ENCODE measurements around the gene LAMB4. TPM values are rescaled to one million over a fixed set of nuclear protein-coding genes. Genes with fewer than 3 reads are reported as not detected.

The LAMB4 gene
- total RNA-seq, 4 donors from 2014 or later = 2.0 to 28.2 (median 8.8) TPM

GRCh38 chr7:108137040-108137439 lies 6.9 kb upstream of the LAMB4 start:
- DNase-seq = no peak
- Histone ChIP-seq H3K4me1 (peaks cover 0 to 48% (median 8%) of the 10 kb centered on the region in 3 donors), H3K9me3 (no peaks in the 10 kb centered on the region), H3K27me3 (no peaks in the 10 kb centered on the region), H3K4me3 (no peak overlapping the region), H3K36me3 (no peaks in the 10 kb centered on the region), H3K27ac (no peak overlapping the region)
- TF ChIP-seq CTCF (IDR thresholded peaks at IDR 0.05) = no peak
- no peak for TF ChIP-seq POLR2A (IDR thresholded peaks at IDR 0.05)
- 93 to 96% methylated on average over 3 of the region's 3 CpGs for WGBS, 2 donors
- intact Hi-C loops (cut with DNase I) = loop anchor here (10.0 kb wide), 1 partner anchor 252 kb away; no protein-coding TSS in a partner anchor

GRCh38 chr7:108136191-108136688 lies 6.1 kb upstream of the LAMB4 start:
- H3K27ac ChIP-seq = no peak overlapping the region
- WGBS, 2 donors = 64 to 78% methylated on average over 4 of the region's 4 CpGs

GRCh38 chr7:108135446-108136190 lies 5.5 kb upstream of the LAMB4 start:
- intact Hi-C loops (cut with DNase I) = loop anchor here (10.0 kb wide), 1 partner anchor 251 kb away; no protein-coding TSS in a partner anchor
- Histone ChIP-seq H3K36me3 (no peaks in the 10 kb centered on the region), H3K4me3 (no peak overlapping the region), H3K9me3 (no peaks in the 10 kb centered on the region), H3K27ac (no peak overlapping the region), H3K27me3 (no peaks in the 10 kb centered on the region), H3K4me1 (peaks cover 0 to 56% (median 10%) of the 10 kb centered on the region in 3 donors)
- WGBS, 2 donors = 64 to 79% methylated on average over 7 of the region's 7 CpGs
- no peak for DNase-seq
- TF ChIP-seq POLR2A (IDR thresholded peaks at IDR 0.05) = no peak

More at GRCh38 chr7:108136191-108136688, 6.1 kb upstream of the LAMB4 start:
- Histone ChIP-seq H3K9me3 (no peaks in the 10 kb centered on the region), H3K4me1 (peaks cover 0 to 56% (median 9%) of the 10 kb centered on the region in 3 donors), H3K27me3 (no peaks in the 10 kb centered on the region), H3K4me3 (no peak overlapping the region), H3K36me3 (no peaks in the 10 kb centered on the region)
- DNase-seq = no peak
- intact Hi-C loops (cut with DNase I) = loop anchor here (10.0 kb wide), 1 partner anchor 251 kb away; no protein-coding TSS in a partner anchor
- TF ChIP-seq CTCF (IDR thresholded peaks at IDR 0.05) (no peak), POLR2A (IDR thresholded peaks at IDR 0.05) (no peak)

GRCh38 chr7:108134486-108134885 lies 4.3 kb upstream of the LAMB4 start:
- Histone ChIP-seq H3K4me3 (no peak overlapping the region), H3K36me3 (no peaks in the 10 kb centered on the region), H3K27me3 (no peaks in the 10 kb centered on the region), H3K4me1 (peaks cover 0 to 60% (median 17%) of the 10 kb centered on the region in 3 donors), H3K9me3 (no peaks in the 10 kb centered on the region), H3K27ac (no peak overlapping the region)
- 86 to 100% methylated on average over 1 of the region's 1 CpG for WGBS, 2 donors
- intact Hi-C loops (cut with DNase I) = loop anchor here (10.0 kb wide), 1 partner anchor 250 kb away; no protein-coding TSS in a partner anchor
- TF ChIP-seq CTCF (IDR thresholded peaks at IDR 0.05) (no peak), POLR2A (IDR thresholded peaks at IDR 0.05) (no peak)
- DNase-seq = no peak

- Histone ChIP-seq H3K4me3 (peak overlapping the region in 2 of 4 donors; percentile 3 to 11), H3K27ac (peak overlapping the region; percentile 53 to 77 (median 62)), H3K36me3 (no peaks in the 10 kb centered on the region), H3K4me1 (peaks cover 0 to 61% (median 20%) of the 10 kb centered on the region in 3 donors), H3K9me3 (no peaks in the 10 kb centered on the region), H3K27me3 (no peaks in the 10 kb centered on the region)
- TF ChIP-seq CTCF (IDR thresholded peaks at IDR 0.05) (no peak), POLR2A (IDR thresholded peaks at IDR 0.05) (no peak)
- intact Hi-C loops (cut with DNase I) = loop anchor here (10.0 kb wide), 1 partner anchor 248 kb away; no protein-coding TSS in a partner anchor
- WGBS, 2 donors = 29 to 54% methylated on average over 7 to 8 of the region's 13 CpGs
- no peak for DNase-seq
These were observed 2.5 kb upstream of the LAMB4 start for GRCh38 chr7:108132551-108133265.
